HG02588 (cell line): Measurements from ENCODE around the gene NEK1.
"Not testable (repeated sequence)": the region's sequence is repeated elsewhere in the genome, so short reads cannot be mapped to it uniquely, and the experiment has no call there.

Experiments used
- ATAC-seq: cut with Tn5 transposase; IDR thresholded peaks from one replicate; pipeline ENCODE4 v1.9.1; 2021; ENCODE audit warnings: mild to moderate bottlenecking, moderate library complexity; ENCODE audit not compliant: unreplicated experiment

NEK1 gene

GRCh38 chr4:169601016-169601771, 11.2 kb downstream of the NEK1 start:
- ATAC-seq = no peak

- no peak for ATAC-seq
Observed at GRCh38 chr4:169594560-169595195, 17.7 kb downstream of the NEK1 start.

- ATAC-seq = no peak
Observed at GRCh38 chr4:169593050-169593560, 19.3 kb downstream of the NEK1 start.

GRCh38 chr4:169583563-169583962, 28.8 kb downstream of the NEK1 start:
- ATAC-seq = no peak

- ATAC-seq = peak; percentile 13
Observed at GRCh38 chr4:169582706-169583105, 29.7 kb downstream of the NEK1 start.

GRCh38 chr4:169582203-169582602, 30.2 kb downstream of the NEK1 start:
- peak; percentile 96 for ATAC-seq

GRCh38 chr4:169573889-169574288, 38.5 kb downstream of the NEK1 start:
- no peak for ATAC-seq

GRCh38 chr4:169571435-169571834, 40.9 kb downstream of the NEK1 start:
- no peak for ATAC-seq

- ATAC-seq = not testable (repeated sequence)
Observed at GRCh38 chr4:169571012-169571411, 41.4 kb downstream of the NEK1 start.

GRCh38 chr4:169570266-169570665, 42.1 kb downstream of the NEK1 start:
- ATAC-seq = not testable (repeated sequence)

- ATAC-seq = not testable (repeated sequence)
Observed at GRCh38 chr4:169569188-169569587, 43.2 kb downstream of the NEK1 start.

GRCh38 chr4:169567916-169568315, 44.5 kb downstream of the NEK1 start:
- ATAC-seq = no peak

- ATAC-seq = no peak
Observed at GRCh38 chr4:169566021-169566818, 46.2 kb downstream of the NEK1 start.

GRCh38 chr4:169565606-169566005, 46.8 kb downstream of the NEK1 start:
- no peak for ATAC-seq

GRCh38 chr4:169557061-169557636, 55.2 kb downstream of the NEK1 start:
- ATAC-seq = no peak

GRCh38 chr4:169546548-169546947, 65.8 kb downstream of the NEK1 start:
- ATAC-seq = not testable (repeated sequence)

GRCh38 chr4:169540774-169541173, 71.6 kb downstream of the NEK1 start:
- ATAC-seq = no peak

GRCh38 chr4:169530048-169530447, 82.3 kb downstream of the NEK1 start:
- ATAC-seq = no peak

GRCh38 chr4:169523796-169524195, 88.6 kb downstream of the NEK1 start:
- ATAC-seq = no peak

GRCh38 chr4:169510617-169511016, 101.8 kb downstream of the NEK1 start:
- no peak for ATAC-seq

- ATAC-seq = no peak
Observed at GRCh38 chr4:169506903-169507302, 105.5 kb downstream of the NEK1 start.
